GM18861 (cell line): ENCODE measurements around the gene ABCC12.
A peak's percentile ranks its signal among the peaks of the same experiment; 100 is the strongest.

Experiments used
- ATAC-seq: cut with Tn5 transposase; IDR thresholded peaks from one replicate; pipeline ENCODE4 v1.9.1; 2021; ENCODE audit not compliant: unreplicated experiment

Gene ABCC12

GRCh38 chr16:48133455-48134211 is 22.2 kb downstream of the ABCC12 start:
- no peak for ATAC-seq

GRCh38 chr16:48132696-48133095 is 23.1 kb downstream of the ABCC12 start:
- ATAC-seq: no peak

DNA sequence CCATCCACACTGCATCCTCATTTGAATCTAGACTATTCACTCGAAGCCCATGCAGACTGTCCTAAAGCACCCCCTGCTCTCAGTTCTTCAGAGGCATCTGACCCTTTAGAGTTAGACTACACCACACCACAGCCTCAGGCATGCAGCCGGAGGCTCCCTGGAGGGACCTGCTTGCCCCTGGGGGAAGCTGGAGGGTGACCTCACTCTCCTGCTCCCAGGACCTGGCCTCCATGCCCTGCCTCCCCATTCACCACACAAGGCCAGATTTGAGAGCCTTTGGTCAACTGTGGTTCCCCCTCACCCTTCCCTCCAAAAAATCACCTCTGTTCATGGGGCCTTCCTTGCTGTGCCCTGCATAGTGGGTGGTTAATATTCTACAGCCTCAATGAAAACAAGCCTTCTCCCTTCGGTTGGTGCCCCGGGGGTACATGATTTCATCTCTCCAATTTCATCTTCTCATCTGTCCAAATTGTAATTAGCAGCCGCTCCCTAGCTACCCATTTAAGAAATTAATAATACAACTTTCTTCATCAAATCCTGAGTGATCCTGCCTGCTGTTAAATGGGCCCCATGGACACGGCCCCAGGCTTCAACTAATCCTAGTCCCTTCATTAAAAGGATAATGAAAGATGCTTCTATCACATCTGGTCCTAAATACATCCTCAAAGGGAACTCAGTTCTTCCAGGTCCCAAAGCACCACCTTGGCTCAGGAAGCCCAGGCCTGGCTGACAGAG is 24.4 kb downstream of the ABCC12 start:
- no peak for ATAC-seq

DNA sequence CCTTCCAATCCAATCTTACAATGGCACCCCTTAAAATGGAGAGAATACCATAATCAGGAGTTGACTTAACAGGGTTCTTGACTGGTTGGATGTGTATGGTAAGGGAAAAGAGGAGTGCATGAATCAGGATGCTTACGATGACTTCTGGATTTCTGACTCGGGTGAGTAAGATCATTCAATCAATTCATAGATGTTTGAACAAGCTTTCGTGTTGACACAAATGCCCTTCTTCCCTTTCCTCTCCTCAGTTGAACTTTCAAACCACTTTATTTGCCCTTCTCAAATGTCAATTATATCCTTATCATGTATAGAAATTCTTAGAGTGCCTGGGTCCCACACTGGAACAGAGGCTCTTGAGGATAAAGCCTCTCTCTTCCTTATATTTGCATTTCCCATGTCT is 25.9 kb downstream of the ABCC12 start:
- ATAC-seq: no peak

GRCh38 chr16:48128769-48129168 is 27.0 kb downstream of the ABCC12 start:
- ATAC-seq: no peak

GRCh38 chr16:48126801-48127644 is 28.8 kb downstream of the ABCC12 start:
- ATAC-seq: no peak

GRCh38 chr16:48125888-48126287 is 29.9 kb downstream of the ABCC12 start:
- ATAC-seq: no peak

GRCh38 chr16:48124266-48124665 is 31.5 kb downstream of the ABCC12 start:
- ATAC-seq: no peak

DNA sequence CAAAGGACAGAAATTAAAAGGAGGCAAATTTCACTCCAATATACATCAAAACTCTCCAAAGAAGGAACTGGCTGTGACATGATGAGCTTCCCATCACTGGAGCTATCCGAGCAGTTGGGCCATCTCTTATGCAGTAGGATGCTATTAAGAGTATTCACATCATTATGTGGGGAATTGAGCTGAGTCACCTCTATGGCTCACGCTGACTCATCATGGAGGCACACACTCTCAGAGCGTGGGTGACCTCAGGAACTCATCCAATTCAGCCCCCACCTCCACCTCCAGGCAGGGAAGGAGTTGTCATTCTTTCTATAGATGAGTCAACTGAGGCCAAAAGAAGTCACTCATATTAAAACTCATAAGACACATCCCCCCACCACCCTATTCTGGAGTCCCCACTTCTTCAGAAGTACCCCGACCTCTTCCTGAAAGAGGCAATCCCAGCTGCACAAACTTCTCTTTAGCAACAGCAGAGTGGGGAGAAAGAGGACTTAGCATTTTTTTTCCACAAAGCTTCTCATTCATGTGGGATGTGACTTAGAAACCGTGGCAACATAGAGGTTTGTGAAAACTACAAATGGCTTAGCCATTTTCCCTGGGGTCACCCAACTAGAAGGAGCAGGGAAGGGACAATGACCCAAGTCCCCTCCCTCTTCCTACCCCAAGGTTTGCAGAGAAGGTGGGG is 32.5 kb downstream of the ABCC12 start:
- no peak for ATAC-seq

DNA sequence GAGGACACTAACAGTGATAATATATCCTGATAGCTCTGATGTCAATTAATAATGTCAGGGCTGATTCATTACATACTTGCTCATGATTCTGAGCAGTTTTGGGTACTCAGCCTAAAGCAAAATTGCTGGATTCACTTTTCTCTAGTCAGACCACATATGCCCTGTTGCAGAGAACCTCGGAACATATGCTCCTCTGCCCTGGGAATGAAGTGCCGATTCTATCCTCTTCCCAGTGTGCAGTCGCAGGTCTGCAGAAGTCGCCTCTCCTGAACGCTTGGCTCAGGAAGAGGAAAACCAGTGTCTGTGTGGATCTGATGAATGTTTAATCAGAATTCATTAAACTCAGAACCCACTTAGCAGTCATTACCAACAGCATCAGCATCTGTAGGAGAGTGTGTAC is 34.5 kb downstream of the ABCC12 start:
- no peak for ATAC-seq

- ATAC-seq: no peak
These were observed 37.0 kb downstream of the ABCC12 start for GRCh38 chr16:48118841-48119240.

DNA sequence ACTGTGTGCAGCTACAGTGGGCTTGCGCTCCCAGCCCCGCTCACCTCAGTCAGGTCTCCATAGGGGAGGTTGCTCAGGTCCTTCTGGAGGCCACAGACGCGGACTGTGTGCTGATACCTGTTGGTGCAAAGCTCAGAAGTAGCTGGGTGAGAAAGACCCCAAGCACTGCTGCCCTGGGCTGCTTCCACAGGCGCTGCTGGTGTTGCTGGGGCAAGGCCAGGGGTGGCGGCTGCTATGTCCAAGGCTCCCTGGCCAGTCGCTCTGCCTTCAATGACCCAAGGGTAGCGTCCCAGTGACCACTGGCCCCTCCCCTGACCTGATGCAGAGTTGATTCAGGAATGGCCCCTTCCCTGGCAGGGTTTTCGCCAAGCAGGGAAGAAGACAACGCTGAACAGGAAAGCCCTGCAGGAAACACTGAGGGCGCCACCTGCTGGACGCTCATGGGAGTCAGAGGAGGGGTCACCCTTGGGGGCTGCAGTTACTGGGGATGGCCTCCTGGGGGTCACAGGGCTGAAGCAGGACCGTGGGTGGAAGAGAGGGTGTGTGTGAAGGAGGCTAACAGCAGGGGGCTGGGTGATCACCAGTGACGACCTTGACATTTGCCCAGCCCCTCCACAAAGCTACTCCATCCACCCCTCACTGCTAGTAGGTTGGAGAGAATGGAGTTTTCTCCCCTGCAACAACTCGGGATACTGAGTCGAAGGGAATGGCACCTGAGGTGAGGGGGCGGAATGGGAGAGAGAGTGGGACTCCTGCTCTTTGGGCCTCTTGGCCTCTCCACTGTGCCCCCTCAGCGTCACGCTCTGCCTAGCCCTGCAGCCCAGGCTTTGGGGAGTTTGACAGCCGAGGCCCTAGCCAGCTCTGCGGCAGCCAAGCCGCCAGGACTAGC is 38.3 kb downstream of the ABCC12 start:
- ATAC-seq: peak; percentile 80

GRCh38 chr16:48115299-48115698 is 40.5 kb downstream of the ABCC12 start:
- no peak for ATAC-seq

DNA sequence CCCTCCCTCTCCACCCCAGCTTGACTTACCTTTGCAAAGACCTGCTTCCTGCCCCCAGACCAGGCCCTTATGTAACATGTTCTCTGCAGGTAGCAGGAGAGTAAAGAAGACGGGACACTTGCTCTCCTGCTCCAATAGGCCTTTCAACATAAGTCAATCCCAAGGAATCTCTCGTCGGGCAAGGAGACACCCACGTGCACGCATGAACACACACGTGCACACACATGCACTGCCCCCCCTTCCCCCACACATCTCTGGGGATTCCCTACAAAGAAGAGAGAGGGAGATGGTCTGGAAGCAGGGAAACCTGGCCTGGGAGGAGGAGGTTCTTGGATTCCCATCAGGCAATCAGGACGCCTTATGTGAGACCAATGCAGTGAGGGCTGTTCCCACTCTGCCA is 41.4 kb downstream of the ABCC12 start:
- no peak for ATAC-seq

- no peak for ATAC-seq
These were observed 42.3 kb downstream of the ABCC12 start for GRCh38 chr16:48113471-48113870.

DNA sequence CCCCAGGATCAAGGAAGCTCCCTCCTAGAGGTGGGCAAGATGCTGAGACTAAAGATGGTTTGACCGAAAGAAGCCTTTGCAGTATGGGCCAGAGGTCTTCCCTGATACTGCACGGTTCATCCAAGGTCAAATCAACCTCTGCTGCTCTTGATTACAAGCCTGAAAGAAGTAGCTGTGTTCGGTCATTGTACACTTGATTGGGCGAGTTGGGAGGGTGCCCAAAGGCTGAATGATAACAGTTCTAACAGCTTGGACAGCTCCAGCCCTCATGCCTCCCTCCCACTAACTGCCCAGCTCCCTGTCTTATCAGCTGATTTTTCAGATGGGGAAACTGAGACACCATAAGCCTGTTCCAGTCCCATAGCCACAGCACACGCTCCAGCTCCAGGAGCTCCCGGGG is 42.8 kb downstream of the ABCC12 start:
- ATAC-seq: no peak

DNA sequence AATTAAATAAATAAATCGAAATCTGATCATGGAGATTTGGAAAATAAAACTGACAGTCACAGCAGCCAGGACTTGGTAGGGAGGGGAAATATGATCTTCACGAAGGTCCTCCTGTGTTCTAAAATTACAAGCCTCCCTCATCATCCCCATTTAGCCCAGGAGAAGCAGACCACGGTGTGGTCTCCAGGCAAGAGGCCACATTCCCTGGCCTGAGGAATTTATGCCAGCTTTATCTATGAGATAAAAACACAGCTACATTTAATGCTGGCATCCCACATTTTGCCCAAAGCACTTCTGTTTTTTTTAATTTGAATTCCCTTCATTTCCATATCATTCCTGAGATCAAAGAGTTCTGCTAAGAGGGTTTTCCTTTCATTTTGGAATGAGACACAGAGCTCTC is 43.2 kb downstream of the ABCC12 start:
- no peak for ATAC-seq

DNA sequence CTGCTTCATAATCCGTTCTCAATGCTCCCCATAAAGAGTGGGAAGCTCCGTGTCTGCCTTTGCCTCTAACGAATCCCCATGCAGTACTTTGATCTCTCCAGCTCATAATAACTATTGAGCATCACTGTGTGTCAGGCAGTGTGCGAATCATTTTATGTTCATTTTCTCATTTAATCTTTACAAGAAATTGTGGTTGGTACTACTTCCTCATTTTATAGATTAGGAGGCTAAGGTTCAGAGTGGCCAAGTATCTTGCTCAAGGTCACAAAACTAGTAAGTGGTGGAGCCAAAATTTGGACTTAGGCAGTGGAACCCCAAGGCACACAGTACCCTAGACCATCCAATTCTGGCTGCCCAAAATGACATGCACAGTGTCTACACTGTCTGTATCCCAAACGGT is 44.8 kb downstream of the ABCC12 start:
- ATAC-seq: no peak

- ATAC-seq: no peak
These were observed 45.8 kb downstream of the ABCC12 start for GRCh38 chr16:48110000-48110399.

- no peak for ATAC-seq
These were observed 46.3 kb downstream of the ABCC12 start for GRCh38 chr16:48109475-48109874.
